Naive thymus-derived CD8-positive, alpha-beta T cell (primary cell): ENCODE measurements around the gene BPIFB6. TPM values are rescaled to one million over a fixed set of nuclear protein-coding genes. Genes with fewer than 3 reads are reported as not detected.

Experiments used
- ATAC-seq, 2 donors: fragments of 150-1000 bp; cut with Tn5 transposase in 1 of 2; sonication (Bioruptor Pico), chemical (Tn5 transposase) in 1 of 2; 1 replicate in 1 of 2; 2 replicates in 1 of 2; pipeline ENCODE4 v1.10.0; 2021; ENCODE audit warnings: mild to moderate bottlenecking in 2 of 2, moderate library complexity in 2 of 2
- POLR2A ChIA-PET: fragments of 350-600 bp; sonication (Branson Sonifier 250); formaldehyde crosslinking; loops from one replicate; lab custom pipeline; 2021; ENCODE audit warnings: antibody characterized with exemption; lab: Charles Lee
- DNase-seq, 10 donors: peaks; one replicate each; pipeline versions ENCODE4 v3.0.0 to v3.0.0-alpha.2; 2020 to 2022
- H3K27ac Mint-ChIP-seq, 10 donors: one replicate each; pipeline ENCODE4 v1.8.0; 2020 to 2022; ENCODE audit warnings: mild to moderate bottlenecking in 10 of 10, mixed read lengths in 10 of 10, moderate library complexity in 4 of 10, inconsistent platforms in 1 of 10
- H3K27me3 Mint-ChIP-seq, 5 donors: one replicate each; pipeline ENCODE4 v1.8.0; 2021 to 2022; ENCODE audit warnings: mixed read lengths in 5 of 5
- H3K36me3 Mint-ChIP-seq, 3 donors: one replicate each; pipeline ENCODE4 v1.8.0; 2020 to 2022; ENCODE audit warnings: mixed read lengths in 3 of 3, mild to moderate bottlenecking in 2 of 3, inconsistent platforms in 1 of 3
- H3K4me1 Mint-ChIP-seq, 4 donors: one replicate each; pipeline ENCODE4 v1.8.0; 2021 to 2022; ENCODE audit warnings: mixed read lengths in 4 of 4
- H3K4me3 Mint-ChIP-seq, 10 donors: one replicate each; pipeline ENCODE4 v1.8.0; 2020 to 2022; ENCODE audit warnings: mild to moderate bottlenecking in 10 of 10, mixed read lengths in 10 of 10, moderate library complexity in 6 of 10, inconsistent platforms in 1 of 10
- H3K9me3 Mint-ChIP-seq, 9 donors: one replicate each; pipeline ENCODE4 v1.8.0; 2020 to 2022; ENCODE audit warnings: mixed read lengths in 9 of 9, mild to moderate bottlenecking in 3 of 9, inconsistent platforms in 1 of 9, moderate library complexity in 1 of 9
- polyA plus RNA-seq, 3 donors: library from polyadenylated mRNA; unstranded; fragments of 300-500 nt; fragmentation: Illumina TruSeq; gene quantifications; one replicate each; pipeline ENCODE4 v1.2.3, GENCODE V29; 2021
- total RNA-seq, 8 experiments: library from RNA in 2 of 8; stranded (reverse) in 2 of 8; gene quantifications; one replicate each; pipeline ENCODE4 v1.2.3 and lab custom pipeline; 2021 to 2026

Gene BPIFB6
- total and polyA plus RNA-seq, 5 experiments from 2014 or later = not detected

- H3K27me3 Mint-ChIP-seq = no peaks in the 10 kb centered on the region
- peaks cover 6 to 22% (median 17%) of the 10 kb centered on the region in 9 donors for H3K9me3 Mint-ChIP-seq
- no peak overlapping the region for H3K4me3 Mint-ChIP-seq
- H3K27ac Mint-ChIP-seq = no peak overlapping the region
- no peak for ATAC-seq
- peaks cover 0 to 6% (median 2%) of the 10 kb centered on the region in 4 donors for H3K4me1 Mint-ChIP-seq
- POLR2A ChIA-PET = no interaction called here
- DNase-seq = no peak
- peaks cover 0 to 13% (median 12%) of the 10 kb centered on the region in 3 donors for H3K36me3 Mint-ChIP-seq
Measured at GRCh38 chr20:33046412-33046811, 15.0 kb downstream of the BPIFB6 start.

GRCh38 chr20:33051333-33051732 is 19.9 kb downstream of the BPIFB6 start:
- Mint-ChIP-seq H3K27ac (peak overlapping the region in 4 of 10 donors; percentile 15 to 85 (median 42)), H3K9me3 (peaks cover 0 to 5% (median 3%) of the 10 kb centered on the region in 9 donors), H3K27me3 (no peaks in the 10 kb centered on the region), H3K36me3 (peaks cover 0 to 4% (median 0%) of the 10 kb centered on the region in 3 donors), H3K4me1 (peaks cover 0 to 11% (median 5%) of the 10 kb centered on the region in 4 donors), H3K4me3 (no peak overlapping the region)
- POLR2A ChIA-PET = no interaction called here
- no peak for DNase-seq
- ATAC-seq = no peak

- no peak for DNase-seq
- POLR2A ChIA-PET = no interaction called here
- ATAC-seq = no peak
- H3K4me1 Mint-ChIP-seq = peaks cover 0 to 15% (median 7%) of the 10 kb centered on the region in 4 donors
- H3K27me3 Mint-ChIP-seq = no peaks in the 10 kb centered on the region
- H3K4me3 Mint-ChIP-seq = no peak within 1 kb of the TSS
- H3K27ac Mint-ChIP-seq = peak within 1 kb of the TSS in 3 of 10 donors; percentile 34 to 57 (median 55)
- peaks cover 0 to 3% (median 0%) of the 10 kb centered on the region in 9 donors for H3K9me3 Mint-ChIP-seq
- no peaks in the 10 kb centered on the region for H3K36me3 Mint-ChIP-seq
Measured at GRCh38 chr20:33053291-33054106, 22.1 kb downstream of the BPIFB6 start, which contains the start of gene BPIFB3. Gene BPIFB3 (plus strand): TSS chr20:33053903. CDS start chr20:33055436, 1,533 bp downstream.

- Mint-ChIP-seq H3K9me3 (no peaks in the 10 kb centered on the region), H3K36me3 (no peaks in the 10 kb centered on the region), H3K4me1 (peaks cover 0 to 15% (median 7%) of the 10 kb centered on the region in 4 donors), H3K27ac (peak overlapping the region in 2 of 10 donors; percentile 34 to 57), H3K27me3 (no peaks in the 10 kb centered on the region), H3K4me3 (no peak overlapping the region)
- ATAC-seq (no peak), DNase-seq (no peak)
- POLR2A ChIA-PET = no interaction called here
Measured at GRCh38 chr20:33054381-33054780, 22.9 kb downstream of the BPIFB6 start.

DNA sequence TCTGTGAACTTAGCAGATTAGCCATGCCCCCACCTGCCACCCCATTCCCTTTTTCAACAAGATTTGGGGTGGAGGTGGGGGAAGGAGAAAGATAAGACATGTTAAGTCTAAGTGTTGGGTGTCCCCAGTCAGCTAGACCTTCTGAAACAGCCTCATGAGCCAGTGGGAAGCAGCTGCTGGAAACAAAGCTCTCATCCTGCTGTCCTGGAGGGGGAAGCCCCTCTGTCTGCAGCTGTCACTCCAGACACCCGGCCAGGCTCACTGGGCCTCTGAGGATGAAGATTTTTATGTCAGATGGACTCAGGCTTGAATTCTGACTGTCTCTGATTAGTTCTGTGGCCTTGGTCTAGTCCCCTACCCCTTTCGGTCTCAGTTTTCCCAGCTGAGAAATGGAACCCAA is 23.3 kb downstream of the BPIFB6 start:
- Mint-ChIP-seq H3K27ac (peak overlapping the region in 1 of 10 donors; percentile 32), H3K4me3 (no peak overlapping the region), H3K4me1 (peaks cover 0 to 15% (median 7%) of the 10 kb centered on the region in 4 donors), H3K36me3 (no peaks in the 10 kb centered on the region), H3K27me3 (no peaks in the 10 kb centered on the region), H3K9me3 (no peaks in the 10 kb centered on the region)
- DNase-seq (no peak), ATAC-seq (no peak)
- POLR2A ChIA-PET = no interaction called here

- peaks cover 0 to 9% (median 5%) of the 10 kb centered on the region in 4 donors for H3K4me1 Mint-ChIP-seq
- no peaks in the 10 kb centered on the region for H3K36me3 Mint-ChIP-seq
- peak overlapping the region in 1 of 10 donors; percentile 63 for H3K27ac Mint-ChIP-seq
- H3K9me3 Mint-ChIP-seq = no peaks in the 10 kb centered on the region
- ATAC-seq (no peak), DNase-seq (no peak)
- H3K4me3 Mint-ChIP-seq = no peak overlapping the region
- H3K27me3 Mint-ChIP-seq = no peaks in the 10 kb centered on the region
- POLR2A ChIA-PET = no interaction called here
Measured at GRCh38 chr20:33059136-33059535, 27.7 kb downstream of the BPIFB6 start.

DNA sequence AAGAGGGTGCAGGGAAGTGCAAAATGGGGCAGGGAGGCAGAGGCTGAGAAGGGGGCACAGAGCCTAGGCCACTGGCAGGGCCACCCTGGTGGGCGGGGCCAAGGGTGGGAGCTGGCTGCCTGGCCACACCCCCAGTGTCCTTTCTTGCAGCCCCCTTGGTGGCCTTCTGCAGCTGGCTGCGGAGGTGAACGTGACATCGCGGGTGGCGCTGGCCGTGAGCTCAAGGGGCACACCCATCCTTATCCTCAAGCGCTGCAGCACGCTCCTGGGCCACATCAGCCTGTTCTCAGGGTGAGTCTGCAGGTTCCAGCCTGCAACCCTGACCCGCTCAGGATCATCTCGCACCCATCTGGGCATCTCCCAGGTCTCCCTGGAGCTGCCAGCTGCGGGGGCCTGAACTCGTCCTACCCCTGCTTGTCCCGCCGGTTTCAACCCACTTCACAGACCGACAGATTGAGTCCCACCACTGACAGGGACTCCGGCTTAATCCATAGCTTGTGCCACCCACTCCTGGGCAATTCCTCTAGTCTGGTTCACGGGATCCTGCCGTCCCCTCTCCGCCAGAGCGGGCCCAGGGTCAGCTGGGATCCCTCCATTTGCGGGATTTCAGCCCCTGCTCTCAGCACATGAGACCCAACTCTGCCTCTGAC is 28.4 kb downstream of the BPIFB6 start:
- H3K36me3 Mint-ChIP-seq = no peaks in the 10 kb centered on the region
- no peaks in the 10 kb centered on the region for H3K9me3 Mint-ChIP-seq
- POLR2A ChIA-PET = no interaction called here
- no peaks in the 10 kb centered on the region for H3K27me3 Mint-ChIP-seq
- DNase-seq (no peak), ATAC-seq (no peak)
- peak overlapping the region in 1 of 10 donors; percentile 63 for H3K27ac Mint-ChIP-seq
- no peak overlapping the region for H3K4me3 Mint-ChIP-seq
- H3K4me1 Mint-ChIP-seq = peaks cover 0 to 8% (median 3%) of the 10 kb centered on the region in 4 donors

- DNase-seq (no peak), ATAC-seq (no peak)
- H3K4me3 Mint-ChIP-seq = no peak overlapping the region
- POLR2A ChIA-PET = no interaction called here
- no peak overlapping the region for H3K27ac Mint-ChIP-seq
- H3K36me3 Mint-ChIP-seq = no peaks in the 10 kb centered on the region
- H3K9me3 Mint-ChIP-seq = no peaks in the 10 kb centered on the region
- H3K27me3 Mint-ChIP-seq = no peaks in the 10 kb centered on the region
- peaks cover 0 to 4% (median 3%) of the 10 kb centered on the region in 4 donors for H3K4me1 Mint-ChIP-seq
Measured at GRCh38 chr20:33061658-33062028, 30.2 kb downstream of the BPIFB6 start.

GRCh38 chr20:33062105-33062824 is 30.8 kb downstream of the BPIFB6 start:
- H3K4me3 Mint-ChIP-seq = no peak overlapping the region
- POLR2A ChIA-PET = no interaction called here
- no peaks in the 10 kb centered on the region for H3K9me3 Mint-ChIP-seq
- H3K27ac Mint-ChIP-seq = peak overlapping the region in 1 of 10 donors; percentile 41
- no peaks in the 10 kb centered on the region for H3K27me3 Mint-ChIP-seq
- H3K36me3 Mint-ChIP-seq = no peaks in the 10 kb centered on the region
- ATAC-seq = no peak
- no peak for DNase-seq
- peaks cover 0 to 5% (median 3%) of the 10 kb centered on the region in 4 donors for H3K4me1 Mint-ChIP-seq

DNA sequence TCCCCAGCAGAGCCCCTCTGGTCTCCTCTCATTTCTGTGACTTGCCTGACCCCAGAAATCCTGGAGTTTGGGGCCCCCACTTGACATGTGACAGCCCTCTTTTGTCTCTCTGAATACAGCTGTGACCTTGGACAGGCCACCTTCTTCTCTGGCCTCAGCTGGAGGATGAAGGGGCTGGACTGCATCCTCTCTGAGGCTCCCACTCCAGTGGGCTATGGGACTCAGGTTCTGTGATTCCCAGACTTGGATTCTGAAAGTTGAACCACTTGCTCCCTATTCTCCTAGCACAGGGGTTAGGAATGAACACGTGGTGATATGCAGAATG is 31.3 kb downstream of the BPIFB6 start:
- Mint-ChIP-seq H3K36me3 (no peaks in the 10 kb centered on the region), H3K9me3 (no peaks in the 10 kb centered on the region), H3K4me1 (peaks cover 1 to 4% (median 3%) of the 10 kb centered on the region in 4 donors), H3K27me3 (no peaks in the 10 kb centered on the region), H3K27ac (peak overlapping the region in 1 of 10 donors; percentile 41), H3K4me3 (no peak overlapping the region)
- DNase-seq (no peak), ATAC-seq (no peak)
- POLR2A ChIA-PET = no interaction called here

DNA sequence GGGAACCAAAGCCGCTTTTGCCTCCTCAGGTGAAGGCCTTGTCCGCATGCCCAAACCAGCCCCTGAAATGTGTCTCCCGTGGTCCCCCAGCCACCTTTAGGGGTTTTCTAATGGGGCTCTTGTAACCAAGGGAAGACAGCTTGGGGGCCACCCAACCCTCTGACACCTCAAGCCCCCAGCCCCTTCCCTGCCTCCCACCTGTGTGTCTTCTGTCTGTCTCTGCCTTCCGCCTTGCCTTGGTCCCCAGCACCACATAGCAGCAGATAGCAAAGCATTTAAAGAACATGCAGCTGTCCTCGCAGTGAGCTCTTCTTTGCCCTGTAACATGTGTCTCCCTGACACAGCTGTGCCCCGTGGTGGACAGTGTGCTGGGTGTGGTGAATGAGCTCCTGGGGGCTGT is 31.8 kb downstream of the BPIFB6 start:
- peaks cover 5 to 7% (median 6%) of the 10 kb centered on the region in 4 donors for H3K4me1 Mint-ChIP-seq
- H3K27ac Mint-ChIP-seq = peak overlapping the region in 3 of 10 donors; percentile 21 to 50 (median 41)
- DNase-seq = no peak
- ATAC-seq = no peak
- H3K9me3 Mint-ChIP-seq = no peaks in the 10 kb centered on the region
- no peaks in the 10 kb centered on the region for H3K27me3 Mint-ChIP-seq
- H3K4me3 Mint-ChIP-seq = no peak overlapping the region
- H3K36me3 Mint-ChIP-seq = no peaks in the 10 kb centered on the region
- POLR2A ChIA-PET = no interaction called here

GRCh38 chr20:33064572-33065287 is 33.3 kb downstream of the BPIFB6 start:
- no peaks in the 10 kb centered on the region for H3K36me3 Mint-ChIP-seq
- no peak for ATAC-seq
- POLR2A ChIA-PET = no interaction called here
- no peaks in the 10 kb centered on the region for H3K27me3 Mint-ChIP-seq
- no peak overlapping the region for H3K4me3 Mint-ChIP-seq
- H3K9me3 Mint-ChIP-seq = no peaks in the 10 kb centered on the region
- peaks cover 6 to 14% (median 10%) of the 10 kb centered on the region in 4 donors for H3K4me1 Mint-ChIP-seq
- DNase-seq = no peak
- H3K27ac Mint-ChIP-seq = peak overlapping the region in 2 of 10 donors; percentile 20 to 58
